ENCODE results near the gene RLBP1. TPM values are rescaled to one million over a fixed set of nuclear protein-coding genes. Genes with fewer than 3 reads are reported as not detected.

RLBP1 gene
- total and polyA plus RNA-seq, 10 of the 15 experiments (the other 5 are each of a cell fraction or from before 2014, with no cell fraction given): 0.06 TPM; not detected in 9

- TF ChIP-seq E2F4 (IDR thresholded peaks at IDR 0.05; ENCODE audit: low read depth, low read length): no peak
- no peak for TF ChIP-seq HSF1 (IDR thresholded peaks at IDR 0.05; ENCODE audit: low read depth, low read length)
- peak; percentile 25; the same call in 1 of the 2 replicates for TF ChIP-seq BACH1 (IDR thresholded peaks at IDR 0.05; ENCODE audit: borderline replicate concordance)
- peak; percentile 67; the same call in 1 of the 2 replicates for TF ChIP-seq DPF2 (IDR thresholded peaks at IDR 0.05)
- TF ChIP-seq IRF4 (IDR thresholded peaks at IDR 0.05; ENCODE audit: low read depth, low read length): peak; percentile 75
- peak in 1 of 2 experiments; percentile 51; a peak in 2 of 4 replicates for TF ChIP-seq IKZF2 (IDR thresholded peaks at IDR 0.05)
- 0 out of 3 replicates have a peak, but pooled peaks have one; percentile 18 for TF ChIP-seq POU2F2 (IDR thresholded peaks at IDR 0.05; ENCODE audit: borderline replicate concordance, low read depth, low read length)
- TF ChIP-seq BCL11A (IDR thresholded peaks at IDR 0.05; ENCODE audit: low read depth, low read length): peak; percentile 40; the same call in 1 of the 2 replicates
- TF ChIP-seq NBN (IDR thresholded peaks at IDR 0.05): no peak
- TF ChIP-seq PML (IDR thresholded peaks at IDR 0.05; ENCODE audit: low read length): 0 out of 2 replicates have a peak, but pooled peaks have one; percentile 54
- peak; percentile 64; the same call in 1 of the 2 replicates for TF ChIP-seq ATF2 (IDR thresholded peaks at IDR 0.05; ENCODE audit: low read length)
- TF ChIP-seq HCFC1 (IDR thresholded peaks at IDR 0.05; ENCODE audit: low read length): no peak
- TF ChIP-seq SPI1 (IDR thresholded peaks at IDR 0.05; ENCODE audit: borderline replicate concordance, insufficient read depth, low read depth, low read length): peak; percentile 70
- no peak for TF ChIP-seq SIN3A (IDR thresholded peaks at IDR 0.05; ENCODE audit: low read depth, low read length)
- peak in 1 of 2 experiments; percentile 76; a peak in 2 of 3 replicates for TF ChIP-seq EGR1 (IDR thresholded peaks at IDR 0.05; ENCODE audit: borderline replicate concordance in 1 of 2, low read depth in 2 of 2, low read length in 2 of 2)
- no peak for TF ChIP-seq RBBP5 (conservative IDR thresholded peaks at IDR 0.05)
- TF ChIP-seq TCF3 (IDR thresholded peaks at IDR 0.05; ENCODE audit: borderline replicate concordance, insufficient read depth, low read depth, low read length): 0 out of 2 replicates have a peak, but pooled peaks have one; percentile 39
- TF ChIP-seq TCF7 (IDR thresholded peaks at IDR 0.05; ENCODE audit: borderline replicate concordance): peak; percentile 51; the same call in 1 of the 2 replicates
- 0 out of 2 replicates have a peak, but pooled peaks have one; percentile 7 for TF ChIP-seq RAD51 (IDR thresholded peaks at IDR 0.05)
- TF ChIP-seq FOXM1 (IDR thresholded peaks at IDR 0.05; ENCODE audit: low read depth, low read length): peak; percentile 83; the same call in 1 of the 2 replicates
- TF ChIP-seq CREM (IDR thresholded peaks at IDR 0.05; ENCODE audit: low read depth): peak; percentile 62; the same call in 1 of the 2 replicates
- TF ChIP-seq CREB1 (IDR thresholded peaks at IDR 0.05; ENCODE audit: low read depth): peak; percentile 27; the same call in 1 of the 2 replicates
Observed at GRCh38 chr15:89167267-89168176, 53.9 kb downstream of the RLBP1 start (continued).
